ENCODE measurements around the gene ARHGAP26. TPM values are rescaled to one million over a fixed set of nuclear protein-coding genes. Genes with fewer than 3 reads are reported as not detected.

Gene ARHGAP26
- total RNA-seq, 4 donors from 2014 or later: 28.2 to 52.3 (median 37.9) TPM

- Histone ChIP-seq H3K36me3 (no peaks in the 10 kb centered on the region), H3K4me3 (replicated peaks in 1 of 3) (no peak overlapping the region), H3K27me3 (no peaks in the 10 kb centered on the region), H3K27ac (no peak overlapping the region), H3K9me3 (no peaks in the 10 kb centered on the region), H3K4me1 (peaks cover 4 to 19% of the 10 kb centered on the region in 2 donors)
- WGBS, 2 donors: 81 to 85% methylated on average over 10 of the region's 10 CpGs
- TF ChIP-seq POLR2A (IDR thresholded peaks at IDR 0.05) (no peak), CTCF (IDR thresholded peaks at IDR 0.05) (no peak)
- intact Hi-C loops (cut with DNase I): no loop called here
- no peak for DNase-seq
These were observed 238.8 kb downstream of the ARHGAP26 start for GRCh38 chr5:143008809-143009521.

GRCh38 chr5:143010351-143010750 lies 240.2 kb downstream of the ARHGAP26 start:
- intact Hi-C loops (cut with DNase I): loop anchor here (10.0 kb wide), 1 partner anchor 394 kb away; the partner anchor contains the start of gene NR3C1
- no peak for TF ChIP-seq POLR2A (IDR thresholded peaks at IDR 0.05)
- TF ChIP-seq CTCF (IDR thresholded peaks at IDR 0.05): no peak
- H3K4me1 ChIP-seq: peaks cover 4 to 14% of the 10 kb centered on the region in 2 donors

GRCh38 chr5:143011585-143011984 lies 241.4 kb downstream of the ARHGAP26 start:
- DNase-seq: no peak
- Histone ChIP-seq H3K27ac (no peak overlapping the region), H3K36me3 (no peaks in the 10 kb centered on the region), H3K4me1 (peaks cover 0 to 8% of the 10 kb centered on the region in 2 donors), H3K27me3 (no peaks in the 10 kb centered on the region), H3K4me3 (replicated peaks in 1 of 3) (no peak overlapping the region), H3K9me3 (no peaks in the 10 kb centered on the region)
- TF ChIP-seq POLR2A (IDR thresholded peaks at IDR 0.05) (no peak), CTCF (IDR thresholded peaks at IDR 0.05) (no peak)
- intact Hi-C loops (cut with DNase I): loop anchor here (10.0 kb wide), 1 partner anchor 393 kb away; the partner anchor contains the start of gene NR3C1
- 62 to 76% methylated on average over 2 of the region's 2 CpGs for WGBS, 2 donors

More at GRCh38 chr5:143010351-143010750, 240.2 kb downstream of the ARHGAP26 start:
- Histone ChIP-seq H3K4me3 (replicated peaks in 1 of 3) (no peak overlapping the region), H3K36me3 (no peaks in the 10 kb centered on the region), H3K9me3 (no peaks in the 10 kb centered on the region), H3K27me3 (no peaks in the 10 kb centered on the region), H3K27ac (no peak overlapping the region)
- whole genome bisulfite sequencing, 2 donors: 96 to 100% methylated on average over 1 of the region's 1 CpG
- no peak for DNase-seq

- H3K27me3 ChIP-seq: no peaks in the 10 kb centered on the region
- TF ChIP-seq CTCF (IDR thresholded peaks at IDR 0.05) (no peak), POLR2A (IDR thresholded peaks at IDR 0.05) (no peak)
- H3K4me1 ChIP-seq: no peaks in the 10 kb centered on the region
- no peaks in the 10 kb centered on the region for H3K36me3 ChIP-seq
- H3K9me3 ChIP-seq: no peaks in the 10 kb centered on the region
- H3K4me3 ChIP-seq (replicated peaks in 1 of 3): no peak overlapping the region
- H3K27ac ChIP-seq: no peak overlapping the region
- WGBS, 2 donors: 79 to 91% methylated on average over 4 of the region's 4 CpGs
- no peak for DNase-seq
- intact Hi-C loops (cut with DNase I): loop anchor here (10.0 kb wide), 1 partner anchor 391 kb away; the partner anchor contains the start of gene NR3C1
These were observed 243.2 kb downstream of the ARHGAP26 start for GRCh38 chr5:143013176-143013891.
